Measurements from ENCODE around the gene TMPRSS7.

Gene TMPRSS7

GRCh38 chr3:112034436-112034835 is at the start of gene TMPRSS7:
TMPRSS7 (plus strand) TSS chr3:112034736; CDS start chr3:112034846, 110 bp downstream.
- no peak for DNase-seq (ENCODE audit: low read depth)

- no peak for DNase-seq (ENCODE audit: low read depth)
Observed at GRCh38 chr3:111986800-111987199, 47.7 kb upstream of the TMPRSS7 start.

GRCh38 chr3:111989061-111989678 is 45.4 kb upstream of the TMPRSS7 start:
- DNase-seq (ENCODE audit: low read depth), result no peak

- DNase-seq (ENCODE audit: low read depth), result no peak
Observed at GRCh38 chr3:111993038-111993437, 41.5 kb upstream of the TMPRSS7 start.

GRCh38 chr3:111998636-111999483 is 35.7 kb upstream of the TMPRSS7 start, which contains the start of gene TAGLN3:
TAGLN3 (plus strand) TSS chr3:111998922; CDS start chr3:111999423, 501 bp downstream.
- DNase-seq (ENCODE audit: low read depth), result no peak

GRCh38 chr3:111999484-112000324 is 34.8 kb upstream of the TMPRSS7 start:
- no peak for DNase-seq (ENCODE audit: low read depth)

GRCh38 chr3:112000367-112000771 is 34.2 kb upstream of the TMPRSS7 start:
- DNase-seq (ENCODE audit: low read depth), result no peak

GRCh38 chr3:112000966-112001365 is 33.6 kb upstream of the TMPRSS7 start:
- no peak for DNase-seq (ENCODE audit: low read depth)

GRCh38 chr3:112001526-112001925 is 33.0 kb upstream of the TMPRSS7 start:
- no peak for DNase-seq (ENCODE audit: low read depth)

GRCh38 chr3:112002096-112002971 is 32.2 kb upstream of the TMPRSS7 start:
- peak; percentile 30 for DNase-seq (ENCODE audit: low read depth)

GRCh38 chr3:112003321-112004080 is 31.0 kb upstream of the TMPRSS7 start:
- no peak for DNase-seq (ENCODE audit: low read depth)

GRCh38 chr3:112004187-112004586 is 30.3 kb upstream of the TMPRSS7 start:
- no peak for DNase-seq (ENCODE audit: low read depth)

- no peak for DNase-seq (ENCODE audit: low read depth)
Observed at GRCh38 chr3:112004669-112005068, 29.9 kb upstream of the TMPRSS7 start.

GRCh38 chr3:112005091-112005672 is 29.4 kb upstream of the TMPRSS7 start:
- DNase-seq (ENCODE audit: low read depth), result no peak

GRCh38 chr3:112007633-112008032 is 26.9 kb upstream of the TMPRSS7 start:
- DNase-seq (ENCODE audit: low read depth), result no peak

GRCh38 chr3:112009670-112010069 is 24.9 kb upstream of the TMPRSS7 start:
- DNase-seq (ENCODE audit: low read depth), result no peak

- no peak for DNase-seq (ENCODE audit: low read depth)
Observed at GRCh38 chr3:112010636-112011035, 23.9 kb upstream of the TMPRSS7 start.

- no peak for DNase-seq (ENCODE audit: low read depth)
Observed at GRCh38 chr3:112011376-112011940, 23.1 kb upstream of the TMPRSS7 start.

- no peak for DNase-seq (ENCODE audit: low read depth)
Observed at GRCh38 chr3:112012205-112012992, 22.1 kb upstream of the TMPRSS7 start.
